Brain microvascular endothelial cell (primary cell): ENCODE results near the gene GRIN2C.

ENCODE experiments used
- DNase-seq: peaks from one replicate; pipeline ENCODE4 v3.0.0-alpha.2; 2020
- H3K27ac ChIP-seq: fragments of 250-450 bp; sonication (Bioruptor Pico); 2 replicates; pipeline ENCODE4 v1.5.1; 2020; ENCODE audit warnings: mild to moderate bottlenecking, moderate library complexity
- H3K27me3 ChIP-seq: fragments of 250-450 bp; sonication (Bioruptor Pico); replicated peaks from 2 replicates; pipeline ENCODE4 v1.5.1; 2020; ENCODE audit warnings: mild to moderate bottlenecking
- H3K36me3 ChIP-seq: fragments of 250-450 bp; sonication (Bioruptor Pico); replicated peaks from 2 replicates; pipeline ENCODE4 v1.5.1; 2020; ENCODE audit warnings: mild to moderate bottlenecking
- H3K4me3 ChIP-seq: 2 replicates; pipeline ENCODE4 v1.5.1; 2011; ENCODE audit warnings: low read depth, mild to moderate bottlenecking, control low read depth, low read length, moderate library complexity
- CTCF ChIP-seq: IDR thresholded peaks from 2 replicates; pipeline ENCODE4 v1.5.1; 2011; ENCODE audit warnings: low read depth, mild to moderate bottlenecking, moderate library complexity, low read length, control low read depth, inconsistent platforms; ENCODE audit errors: missing control alignments
- in situ Hi-C: cut with HindIII; loops from 2 replicates; pipeline ENCODE4 v1.10.0; 2017; ENCODE audit warnings: low sequenced_read_pairs, low pct_ligation_motif_present

GRIN2C gene

GRCh38 chr17:74868251-74868907 is 8.7 kb upstream of the GRIN2C start:
- DNase-seq, result no peak
- H3K36me3 ChIP-seq, result no peaks in the 10 kb centered on the region
- H3K27me3 ChIP-seq, result no peaks in the 10 kb centered on the region
- H3K27ac ChIP-seq, result no peak overlapping the region
- H3K4me3 ChIP-seq, result no peak overlapping the region
- no peak for TF ChIP-seq CTCF
- in situ Hi-C loops, result no loop called here

- H3K27me3 ChIP-seq, result peaks cover 5% of the 10 kb centered on the region
- no peaks in the 10 kb centered on the region for H3K36me3 ChIP-seq
- no peak for TF ChIP-seq CTCF
- H3K27ac ChIP-seq, result no peak overlapping the region
- no peak for DNase-seq
- in situ Hi-C loops, result no loop called here
- H3K4me3 ChIP-seq, result no peak overlapping the region
Observed at GRCh38 chr17:74866198-74866835, 6.6 kb upstream of the GRIN2C start.

- H3K27ac ChIP-seq, result no peak overlapping the region
- in situ Hi-C loops, result no loop called here
Observed at GRCh38 chr17:74865504-74866197, 6.0 kb upstream of the GRIN2C start.

GRCh38 chr17:74864866-74865395 is 5.2 kb upstream of the GRIN2C start:
- DNase-seq, result peak; percentile 60
- Histone ChIP-seq H3K27ac (no peak overlapping the region), H3K36me3 (no peaks in the 10 kb centered on the region), H3K4me3 (no peak overlapping the region), H3K27me3 (peaks cover 19% of the 10 kb centered on the region)
- peak; percentile 99 for TF ChIP-seq CTCF
- in situ Hi-C loops, result no loop called here

More at GRCh38 chr17:74865504-74866197, 6.0 kb upstream of the GRIN2C start:
- Histone ChIP-seq H3K27me3 (peaks cover 11% of the 10 kb centered on the region), H3K36me3 (no peaks in the 10 kb centered on the region), H3K4me3 (no peak overlapping the region)
- no peak for DNase-seq
- TF ChIP-seq CTCF, result peak; percentile 3

GRCh38 chr17:74864297-74864865 is 4.7 kb upstream of the GRIN2C start:
- no peaks in the 10 kb centered on the region for H3K36me3 ChIP-seq
- no peak for TF ChIP-seq CTCF
- peaks cover 23% of the 10 kb centered on the region for H3K27me3 ChIP-seq
- no peak overlapping the region for H3K4me3 ChIP-seq
- no peak overlapping the region for H3K27ac ChIP-seq
- DNase-seq, result no peak
- in situ Hi-C loops, result no loop called here
